ENCODE measurements around the gene SLC9A9.

SLC9A9 gene

DNA sequence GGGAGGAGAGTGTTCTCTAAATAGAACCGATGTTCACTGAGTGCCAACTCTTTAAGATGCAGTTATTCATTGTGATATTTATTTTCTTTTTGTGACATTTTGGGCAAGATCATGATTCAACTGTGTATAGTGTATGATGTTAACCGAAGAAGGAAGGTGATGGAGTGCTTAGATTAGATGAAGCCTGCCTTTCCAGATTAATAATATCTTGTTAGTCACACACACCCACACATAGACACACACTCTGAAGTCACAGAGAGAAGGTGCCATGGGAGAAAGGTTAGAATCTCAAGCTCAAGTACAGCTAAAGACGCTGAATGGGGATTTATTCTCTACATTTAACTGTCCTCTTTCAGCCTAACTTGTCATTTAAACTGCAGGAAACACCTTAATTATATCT lies 77.0 kb downstream of the SLC9A9 start:
- peak in 1 of 2 donors; percentile 5 for DNase-seq (ENCODE audit: low read depth in 2 of 2)
- H3K4me3 ChIP-seq (replicated peaks in 1 of 2; ENCODE audit: low read depth in 2 of 2, low read length in 2 of 2) = no peak overlapping the region
- TF ChIP-seq, protein P1, sequence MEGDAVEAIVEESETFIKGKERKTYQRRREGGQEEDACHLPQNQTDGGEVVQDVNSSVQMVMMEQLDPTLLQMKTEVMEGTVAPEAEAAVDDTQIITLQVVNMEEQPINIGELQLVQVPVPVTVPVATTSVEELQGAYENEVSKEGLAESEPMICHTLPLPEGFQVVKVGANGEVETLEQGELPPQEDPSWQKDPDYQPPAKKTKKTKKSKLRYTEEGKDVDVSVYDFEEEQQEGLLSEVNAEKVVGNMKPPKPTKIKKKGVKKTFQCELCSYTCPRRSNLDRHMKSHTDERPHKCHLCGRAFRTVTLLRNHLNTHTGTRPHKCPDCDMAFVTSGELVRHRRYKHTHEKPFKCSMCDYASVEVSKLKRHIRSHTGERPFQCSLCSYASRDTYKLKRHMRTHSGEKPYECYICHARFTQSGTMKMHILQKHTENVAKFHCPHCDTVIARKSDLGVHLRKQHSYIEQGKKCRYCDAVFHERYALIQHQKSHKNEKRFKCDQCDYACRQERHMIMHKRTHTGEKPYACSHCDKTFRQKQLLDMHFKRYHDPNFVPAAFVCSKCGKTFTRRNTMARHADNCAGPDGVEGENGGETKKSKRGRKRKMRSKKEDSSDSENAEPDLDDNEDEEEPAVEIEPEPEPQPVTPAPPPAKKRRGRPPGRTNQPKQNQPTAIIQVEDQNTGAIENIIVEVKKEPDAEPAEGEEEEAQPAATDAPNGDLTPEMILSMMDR (IDR thresholded peaks at IDR 0.05; ENCODE audit: low read depth, low read length) = no peak

DNA sequence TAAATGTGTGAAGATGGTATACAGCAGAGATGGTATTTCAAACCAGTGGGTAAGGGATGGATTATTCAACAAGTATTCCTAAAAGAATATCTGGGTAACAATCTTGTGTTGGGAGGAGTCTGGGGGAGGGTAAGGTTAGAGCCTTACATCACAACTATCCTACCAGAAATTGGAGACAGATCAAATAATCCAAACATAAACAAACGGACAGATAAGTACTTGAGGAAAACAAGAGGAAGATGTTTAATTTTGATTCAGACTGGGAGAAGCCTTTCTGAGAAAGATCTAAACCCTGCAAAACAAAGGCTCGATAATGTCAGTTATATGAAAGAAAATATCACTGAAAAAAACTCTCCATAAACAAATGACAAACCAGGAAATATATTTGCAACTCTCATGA lies 77.9 kb downstream of the SLC9A9 start:
- no peak for DNase-seq (ENCODE audit: low read depth in 2 of 2)
- H3K4me3 ChIP-seq (replicated peaks in 1 of 2; ENCODE audit: low read depth in 2 of 2, low read length in 2 of 2) = no peak overlapping the region
- TF ChIP-seq, protein P1 (IDR thresholded peaks at IDR 0.05; ENCODE audit: low read depth, low read length) = no peak

DNA sequence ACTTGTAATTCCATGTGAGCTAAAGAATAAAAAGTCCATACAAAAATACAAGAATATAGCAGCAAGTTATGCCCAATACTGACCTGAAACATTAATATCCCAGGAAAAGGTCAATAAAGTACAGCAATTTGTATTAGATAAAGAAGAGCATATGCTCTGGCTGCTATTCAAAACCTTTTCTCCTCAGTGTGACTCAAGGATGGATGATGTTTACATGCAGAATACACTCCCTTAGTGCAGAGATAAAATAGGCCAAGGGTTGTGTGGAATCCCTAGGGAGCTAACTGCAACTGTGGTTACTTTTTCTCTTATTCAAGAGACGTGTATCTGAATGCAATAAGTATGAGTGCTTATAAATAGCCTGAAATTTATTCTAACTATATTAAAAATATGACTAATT lies 78.7 kb downstream of the SLC9A9 start:
- peak; percentile 88 to 89 for DNase-seq (ENCODE audit: low read depth in 2 of 2)
- TF ChIP-seq, protein P1 (IDR thresholded peaks at IDR 0.05; ENCODE audit: low read depth, low read length) = no peak
- no peak overlapping the region for H3K4me3 ChIP-seq (replicated peaks in 1 of 2; ENCODE audit: low read depth in 2 of 2, low read length in 2 of 2)

DNA sequence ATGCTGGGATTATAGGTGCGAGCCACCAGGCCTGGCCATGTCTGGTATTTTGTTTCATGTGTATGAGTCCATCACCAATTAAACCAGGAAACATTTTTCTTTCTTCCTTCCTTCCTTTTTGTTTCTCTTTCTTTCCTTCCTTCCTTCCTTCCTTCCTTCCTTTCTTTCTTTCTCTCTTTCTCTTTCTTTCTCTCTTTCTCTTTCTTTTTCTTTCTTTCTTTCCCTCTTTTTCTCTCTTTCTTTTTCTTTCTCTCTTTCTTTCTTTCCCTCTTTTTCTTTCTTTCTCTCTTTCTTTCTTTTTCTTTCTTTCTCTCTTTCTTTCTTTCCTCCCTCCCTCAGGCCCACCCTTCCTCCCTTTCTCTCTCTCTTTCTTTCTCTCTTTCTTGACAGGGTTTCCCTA lies 83.4 kb downstream of the SLC9A9 start:
- TF ChIP-seq, protein P1 (IDR thresholded peaks at IDR 0.05; ENCODE audit: low read depth, low read length) = no peak
- no peak for DNase-seq (ENCODE audit: low read depth in 2 of 2)
- H3K4me3 ChIP-seq (replicated peaks in 1 of 2; ENCODE audit: low read depth in 2 of 2, low read length in 2 of 2) = no peak overlapping the region

DNA sequence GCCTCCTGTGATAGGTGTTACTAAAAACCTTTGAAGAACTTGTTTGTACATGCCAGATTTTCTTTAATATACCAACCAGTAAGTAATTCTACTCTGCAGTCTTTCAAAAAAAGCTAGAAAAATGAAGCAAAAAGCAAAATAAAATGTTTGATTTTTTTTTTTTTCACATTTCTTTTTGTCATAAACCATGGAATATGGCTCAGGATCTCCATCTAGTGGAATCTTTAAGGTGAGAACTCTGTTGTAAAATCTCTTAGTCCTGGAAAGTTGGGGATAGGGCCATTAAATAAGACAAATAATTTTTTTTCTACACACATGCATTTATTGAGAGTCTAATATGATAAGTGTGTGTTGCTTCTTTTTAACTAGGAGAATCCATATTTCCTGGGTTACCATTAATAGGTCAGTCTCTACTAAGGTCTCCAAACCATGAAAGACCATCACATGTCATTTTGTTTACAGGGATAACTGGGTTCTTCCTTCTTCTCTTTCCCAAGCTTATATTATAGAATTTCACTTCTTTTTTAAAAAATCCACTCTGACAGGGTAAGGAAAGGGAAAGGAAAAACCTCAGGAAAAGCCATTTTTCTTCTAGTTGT lies 84.6 kb downstream of the SLC9A9 start:
- H3K4me3 ChIP-seq (replicated peaks in 1 of 2; ENCODE audit: low read depth in 2 of 2, low read length in 2 of 2) = no peak overlapping the region
- TF ChIP-seq, protein P1 (IDR thresholded peaks at IDR 0.05; ENCODE audit: low read depth, low read length) = peak; percentile 42
- DNase-seq (ENCODE audit: low read depth in 2 of 2) = peak; percentile 48 to 63

DNA sequence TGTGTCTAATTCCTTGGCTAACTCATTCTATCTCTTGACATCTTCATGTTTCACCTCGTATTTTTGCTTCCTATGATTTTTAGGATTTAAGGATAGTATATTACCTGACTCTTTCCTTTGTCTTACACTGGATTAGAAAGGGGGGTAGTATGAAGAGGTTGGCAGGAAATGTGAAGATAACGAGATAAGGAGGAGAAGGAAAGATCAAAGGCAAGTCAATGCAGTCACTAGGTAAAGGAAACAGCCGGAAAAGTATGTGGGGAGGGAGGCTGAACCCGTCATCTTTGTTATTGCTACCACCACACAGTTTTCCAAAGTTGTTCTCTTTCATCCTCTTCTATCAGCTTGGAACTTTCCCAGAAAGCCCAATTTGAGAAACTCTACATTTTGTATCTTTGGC lies 90.6 kb downstream of the SLC9A9 start:
- TF ChIP-seq, protein P1 (IDR thresholded peaks at IDR 0.05; ENCODE audit: low read depth, low read length) = no peak
- DNase-seq (ENCODE audit: low read depth in 2 of 2) = no peak
- H3K4me3 ChIP-seq (replicated peaks in 1 of 2; ENCODE audit: low read depth in 2 of 2, low read length in 2 of 2) = no peak overlapping the region

DNA sequence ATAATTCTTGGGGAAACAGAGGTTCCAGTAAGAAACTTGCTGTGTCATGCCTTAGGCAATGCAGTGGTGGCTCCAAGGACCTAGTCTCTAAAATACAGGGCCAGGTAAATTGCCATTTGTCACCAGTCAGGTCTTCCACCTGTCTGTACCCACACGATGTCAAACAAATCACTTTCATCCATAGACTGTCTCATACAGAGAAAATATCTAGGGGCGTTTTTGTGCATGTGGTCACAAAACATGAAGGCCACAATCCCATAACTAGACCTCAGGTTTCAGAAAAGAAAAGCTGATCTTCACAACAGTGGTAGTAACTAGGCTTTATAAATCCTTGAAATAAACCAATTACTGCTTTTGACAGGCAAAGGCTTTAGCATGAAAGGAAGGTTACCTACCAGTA lies 92.3 kb downstream of the SLC9A9 start:
- H3K4me3 ChIP-seq (replicated peaks in 1 of 2; ENCODE audit: low read depth in 2 of 2, low read length in 2 of 2) = no peak overlapping the region
- DNase-seq (ENCODE audit: low read depth in 2 of 2) = no peak
- TF ChIP-seq, protein P1 (IDR thresholded peaks at IDR 0.05; ENCODE audit: low read depth, low read length) = no peak
